GM13977 (cell line): ENCODE results near the gene SH3RF2.
A peak's percentile ranks its signal among the peaks of the same experiment; 100 is the strongest.

ENCODE experiments used
- DNase-seq: peaks from one replicate; pipeline ENCODE4 v3.0.0; 2012; ENCODE audit warnings: low spot score
- CTCF ChIP-seq: IDR thresholded peaks from 2 replicates; pipeline ENCODE4 v1.5.1; 2012; ENCODE audit warnings: mild to moderate bottlenecking, control low read depth; ENCODE audit not compliant: insufficient read depth; ENCODE audit errors: extremely low read depth, missing control alignments
- in situ Hi-C: fragments of 300-500 bp; cut with MboI; formaldehyde crosslinking; loops from one replicate; pipeline ENCODE4 v1.12.0; 2022; ENCODE audit warnings: low sequenced_read_pairs, low pct_unique_long_range_greater_than_20kb, mixed read lengths, inconsistent platforms; ENCODE audit not compliant: unreplicated experiment

Gene SH3RF2

GRCh38 chr5:146049704-146050026 is 113.3 kb downstream of the SH3RF2 start:
- no peak for DNase-seq
- in situ Hi-C loops, result no loop called here
- TF ChIP-seq CTCF, result no peak

GRCh38 chr5:146050086-146050485 is 113.7 kb downstream of the SH3RF2 start:
- DNase-seq, result no peak
- in situ Hi-C loops, result no loop called here
- no peak for TF ChIP-seq CTCF

GRCh38 chr5:146051678-146052077 is 115.3 kb downstream of the SH3RF2 start:
- no peak for DNase-seq
- in situ Hi-C loops, result no loop called here
- TF ChIP-seq CTCF, result no peak

GRCh38 chr5:146052780-146053179 is 116.4 kb downstream of the SH3RF2 start:
- no peak for DNase-seq
- TF ChIP-seq CTCF, result peak; percentile 26
- in situ Hi-C loops, result no loop called here

GRCh38 chr5:146055432-146055831 is 119.1 kb downstream of the SH3RF2 start:
- DNase-seq, result no peak
- in situ Hi-C loops, result no loop called here
- no peak for TF ChIP-seq CTCF

- in situ Hi-C loops, result no loop called here
- TF ChIP-seq CTCF, result no peak
Observed at GRCh38 chr5:146059460-146060220, 123.3 kb downstream of the SH3RF2 start.

More at GRCh38 chr5:146059460-146060220, 123.3 kb downstream of the SH3RF2 start:
- DNase-seq, result no peak
